Kasumi-1 (cell line): ENCODE data around the gene PPP4R2.

Source experiments
- DNase-seq, 2 experiments: peaks; one replicate each; lab custom pipeline; 2025; lab: John Stamatoyannopoulos, UW

PPP4R2 gene

DNA sequence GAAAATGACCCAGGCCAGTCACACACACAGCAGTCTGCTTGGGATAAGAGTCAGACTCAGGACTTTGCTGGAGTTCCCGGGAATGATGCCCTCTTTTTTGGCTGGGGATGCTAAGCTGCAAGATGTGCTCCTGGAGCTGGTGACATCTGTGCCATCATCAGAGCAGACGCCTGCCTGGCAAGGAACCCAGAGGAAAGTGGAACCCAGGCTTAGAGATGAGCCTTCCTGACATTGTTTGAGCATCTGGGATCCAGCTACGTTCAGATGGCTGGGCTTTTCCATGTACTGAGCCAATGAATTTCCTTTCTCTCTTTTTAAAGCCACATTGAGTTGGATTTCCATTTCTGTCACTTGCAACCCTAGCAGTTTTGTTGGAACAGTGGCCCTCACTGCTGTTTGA, 118.1 kb downstream of the PPP4R2 start:
- no peak for DNase-seq

DNA sequence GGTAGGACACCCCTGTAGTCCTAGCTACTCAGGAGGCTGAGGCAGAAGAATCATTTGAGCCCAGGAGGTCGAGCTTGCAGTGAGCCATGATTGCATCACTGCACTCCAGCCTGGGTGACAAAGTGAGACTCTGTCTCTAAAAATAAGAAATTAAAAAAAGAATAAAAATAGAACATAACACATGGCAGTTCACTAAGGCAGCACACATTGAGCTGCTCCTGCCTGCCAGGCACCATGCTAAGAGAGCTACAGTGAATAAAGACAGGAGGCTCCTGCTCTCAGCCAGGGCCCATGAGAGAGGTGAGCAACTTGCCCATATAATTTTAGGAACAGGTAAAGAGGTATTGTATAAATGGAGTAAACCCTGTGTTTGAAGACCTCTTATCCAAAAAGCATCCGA, 119.2 kb downstream of the PPP4R2 start:
- DNase-seq = no peak
